HEK293 (cell line): ENCODE data around the gene LDLR.
"Not testable (repeated sequence)": the region's sequence is repeated elsewhere in the genome, so short reads cannot be mapped to it uniquely, and the experiment has no call there.

Source experiments
- CTCF ChIA-PET: fragments of 350-600 bp; formaldehyde crosslinking; extraction: SDS; loops from one replicate; lab custom pipeline; 2021; ENCODE audit warnings: antibody characterized with exemption; lab: Yijun Ruan, JAX
- POLR2A ChIA-PET: fragments of 300-600 bp; formaldehyde crosslinking; extraction: SDS; loops from one replicate; lab custom pipeline; 2020; ENCODE audit warnings: antibody characterized with exemption, inconsistent platforms; lab: Yijun Ruan, JAX
- H3K27ac ChIP-seq: fragments of 200-500 bp; sonication (Bioruptor generic); 2 replicates; pipeline ENCODE4 v1.5.1; 2014; ENCODE audit warnings: low read depth, low read length, control low read depth, inconsistent platforms; ENCODE audit errors: extremely low read depth
- H3K36me3 ChIP-seq, 2 experiments: fragments of 200-500 bp in 1 of 2; sonication (Bioruptor generic) in 1 of 2; 1 replicate in 1 of 2; 2 replicates in 1 of 2; pipeline ENCODE4 v1.5.1; 2014 to 2017; ENCODE audit warnings: inconsistent platforms in 2 of 2, low read length in 2 of 2; ENCODE audit not compliant: control insufficient read depth in 2 of 2, insufficient read depth in 1 of 2
- H3K4me1 ChIP-seq: fragments of 200-500 bp; sonication (Bioruptor generic); 2 replicates; pipeline ENCODE4 v1.5.1; 2014; ENCODE audit warnings: mild to moderate bottlenecking, low read length, inconsistent platforms; ENCODE audit not compliant: control insufficient read depth, insufficient read depth
- H3K4me3 ChIP-seq: 2 replicates; pipeline ENCODE4 v1.5.1; 2011; ENCODE audit warnings: low read depth, mild to moderate bottlenecking, control low read depth, low read length, moderate library complexity
- H3K9me3 ChIP-seq: fragments of 200-500 bp; sonication (Bioruptor generic); 2 replicates; pipeline ENCODE4 v1.5.1; 2014; ENCODE audit warnings: low read depth, low read length, inconsistent platforms; ENCODE audit not compliant: control insufficient read depth, insufficient read depth
- GLI2 ChIP-seq: fragments of 450-650 bp; formaldehyde crosslinking; IDR thresholded peaks from 2 replicates; pipeline ENCODE4; 2017; ENCODE audit warnings: missing biosample characterization, missing genetic modification characterization, low read depth, borderline replicate concordance
- PRDM2 ChIP-seq: fragments of 450-650 bp; formaldehyde crosslinking; IDR thresholded peaks from 2 replicates; pipeline ENCODE4 v1.5.1; 2016; ENCODE audit warnings: missing biosample characterization, missing genetic modification characterization, borderline replicate concordance
- SETDB1 ChIP-seq: IDR thresholded peaks from one replicate; pipeline ENCODE4 v1.6.1; 2017; ENCODE audit warnings: mild to moderate bottlenecking, low read length, moderate library complexity, mixed read lengths; ENCODE audit not compliant: insufficient read length
- ZBTB1 ChIP-seq: fragments of 450-650 bp; formaldehyde crosslinking; IDR thresholded peaks from 2 replicates; pipeline ENCODE4 v1.5.1; 2016; ENCODE audit warnings: missing biosample characterization, missing genetic modification characterization
- ZBTB7A ChIP-seq: fragments of 450-650 bp; formaldehyde crosslinking; IDR thresholded peaks from 2 replicates; pipeline ENCODE4 v1.5.1; 2016; ENCODE audit warnings: low read depth, missing biosample characterization, missing genetic modification characterization
- ZFP41 ChIP-seq: fragments of 450-650 bp; formaldehyde crosslinking; IDR thresholded peaks from 2 replicates; pipeline ENCODE4 v1.5.1; 2016; ENCODE audit warnings: missing biosample characterization, missing genetic modification characterization, borderline replicate concordance
- ZIC2 ChIP-seq: fragments of 450-650 bp; formaldehyde crosslinking; IDR thresholded peaks from 2 replicates; pipeline ENCODE4 v1.5.1; 2016; ENCODE audit warnings: missing biosample characterization, missing genetic modification characterization
- ZNF121 ChIP-seq: fragments of 450-650 bp; formaldehyde crosslinking; IDR thresholded peaks from 2 replicates; pipeline ENCODE4 v1.5.1; 2016; ENCODE audit warnings: missing biosample characterization, missing genetic modification characterization
- ZNF221 ChIP-seq: fragments of 450-650 bp; formaldehyde crosslinking; IDR thresholded peaks from 2 replicates; pipeline ENCODE4 v1.5.1; 2017; ENCODE audit warnings: missing biosample characterization, missing genetic modification characterization, borderline replicate concordance
- ZNF24 ChIP-seq: fragments of 450-650 bp; formaldehyde crosslinking; IDR thresholded peaks from 2 replicates; pipeline ENCODE4 v1.5.1; 2016; ENCODE audit warnings: missing biosample characterization, missing genetic modification characterization
- ZNF292 ChIP-seq: fragments of 450-650 bp; formaldehyde crosslinking; IDR thresholded peaks from 2 replicates; pipeline ENCODE4 v1.5.1; 2016; ENCODE audit warnings: low read depth, missing biosample characterization, missing genetic modification characterization, borderline replicate concordance
- ZNF324 ChIP-seq: fragments of 450-650 bp; formaldehyde crosslinking; IDR thresholded peaks from 2 replicates; pipeline ENCODE4 v1.5.1; 2016; ENCODE audit warnings: missing biosample characterization, missing genetic modification characterization
- ZNF366 ChIP-seq: fragments of 450-650 bp; formaldehyde crosslinking; conservative IDR thresholded peaks from 2 replicates; pipeline ENCODE4 v1.5.1; 2016; ENCODE audit warnings: missing biosample characterization, missing genetic modification characterization
- ZNF560 ChIP-seq: fragments of 450-650 bp; formaldehyde crosslinking; IDR thresholded peaks from 2 replicates; pipeline ENCODE4 v1.5.1; 2017; ENCODE audit warnings: missing biosample characterization, missing genetic modification characterization, borderline replicate concordance
- ZNF561 ChIP-seq: fragments of 450-650 bp; IDR thresholded peaks from 2 replicates; pipeline ENCODE4 v1.5.1; 2018; ENCODE audit warnings: missing biosample characterization, missing genetic modification characterization, borderline replicate concordance
- ZNF624 ChIP-seq: fragments of 450-650 bp; formaldehyde crosslinking; IDR thresholded peaks from 2 replicates; pipeline ENCODE4 v1.5.1; 2017; ENCODE audit warnings: missing biosample characterization, missing genetic modification characterization
- ZNF629 ChIP-seq: fragments of 450-650 bp; formaldehyde crosslinking; IDR thresholded peaks from 2 replicates; pipeline ENCODE4 v1.5.1; 2017; ENCODE audit warnings: missing biosample characterization, missing genetic modification characterization
- ZNF677 ChIP-seq: fragments of 450-650 bp; IDR thresholded peaks from 2 replicates; pipeline ENCODE4 v1.5.0; 2018; ENCODE audit warnings: missing biosample characterization, mild to moderate bottlenecking, missing genetic modification characterization, moderate library complexity
- ZNF768 ChIP-seq: fragments of 450-650 bp; formaldehyde crosslinking; IDR thresholded peaks from 2 replicates; pipeline ENCODE4 v1.5.1; 2018; ENCODE audit warnings: missing biosample characterization, mild to moderate bottlenecking, missing genetic modification characterization
- ZNF777 ChIP-seq: fragments of 450-650 bp; formaldehyde crosslinking; IDR thresholded peaks from 2 replicates; pipeline ENCODE4 v1.5.1; 2017; ENCODE audit warnings: missing biosample characterization, missing genetic modification characterization, borderline replicate concordance
- TF ChIP-seq, protein P1 (sequence below): fragments of 450-650 bp; IDR thresholded peaks from 2 replicates; pipeline ENCODE4 v1.5.1; 2018; ENCODE audit warnings: missing biosample characterization, missing genetic modification characterization

LDLR gene

DNA sequence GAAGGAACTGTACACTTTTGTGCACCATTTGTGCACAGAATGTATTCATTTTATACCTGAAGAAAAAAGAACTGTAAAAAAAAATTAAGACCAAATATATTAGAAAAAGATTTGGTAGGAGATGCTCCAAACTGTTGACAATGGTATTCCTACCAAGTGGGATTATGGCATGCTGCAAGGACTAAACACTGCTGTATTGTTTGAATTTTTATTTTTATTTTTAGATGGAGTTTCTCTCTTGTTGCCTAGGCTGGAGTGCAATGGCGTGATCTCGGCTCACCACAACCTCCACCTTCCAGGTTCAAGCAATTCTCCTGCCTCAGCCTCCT, 71.1 kb downstream of the LDLR start:
- H3K4me3 ChIP-seq, H3K36me3 ChIP-seq, H3K9me3 ChIP-seq, H3K4me1 ChIP-seq: not testable (repeated sequence)
- CTCF ChIA-PET, result interaction anchor here (0.6 kb wide), 1 partner anchor 184 kb away, joined by 3 read pairs; no protein-coding TSS in a partner anchor
- POLR2A ChIA-PET, result interaction anchor here (0.6 kb wide), 1 partner anchor 40 kb away, joined by 3 read pairs; no protein-coding TSS in a partner anchor
- TF ChIP-seq SETDB1, result peak; percentile 84
- TF ChIP-seq, all 188 proteins: peak for 1; not testable (repeated sequence) for 187
- not testable (repeated sequence) for H3K27ac ChIP-seq

- no peak overlapping the region for H3K27ac ChIP-seq
- H3K9me3 ChIP-seq, result no peaks in the 10 kb centered on the region
- H3K4me3 ChIP-seq, result no peak overlapping the region
- TF ChIP-seq ZNF366 (tag by site-specific recombination) (0 out of 2 replicates have a peak, but pooled peaks have one; percentile 46), ZIC2 (no peak)
- CTCF ChIA-PET, result interaction anchor here (0.5 to 1.3 kb wide), 4 partner anchors 10 to 98 kb away, joined by 3 to 4 read pairs (median 4); partner anchors contain the start of gene DOCK6
- POLR2A ChIA-PET, result interaction anchor here (1.2 to 1.4 kb wide), 2 partner anchors 12 to 21 kb away, joined by 4 to 5 read pairs; no protein-coding TSS in a partner anchor
- H3K4me1 ChIP-seq, result no peaks in the 10 kb centered on the region
- peaks cover 4 to 29% of the 10 kb centered on the region in 2 experiments; a peak in 2 of 3 replicates for H3K36me3 ChIP-seq
These were observed 75.0 kb downstream of the LDLR start for GRCh38 chr19:11164296-11164695.

DNA sequence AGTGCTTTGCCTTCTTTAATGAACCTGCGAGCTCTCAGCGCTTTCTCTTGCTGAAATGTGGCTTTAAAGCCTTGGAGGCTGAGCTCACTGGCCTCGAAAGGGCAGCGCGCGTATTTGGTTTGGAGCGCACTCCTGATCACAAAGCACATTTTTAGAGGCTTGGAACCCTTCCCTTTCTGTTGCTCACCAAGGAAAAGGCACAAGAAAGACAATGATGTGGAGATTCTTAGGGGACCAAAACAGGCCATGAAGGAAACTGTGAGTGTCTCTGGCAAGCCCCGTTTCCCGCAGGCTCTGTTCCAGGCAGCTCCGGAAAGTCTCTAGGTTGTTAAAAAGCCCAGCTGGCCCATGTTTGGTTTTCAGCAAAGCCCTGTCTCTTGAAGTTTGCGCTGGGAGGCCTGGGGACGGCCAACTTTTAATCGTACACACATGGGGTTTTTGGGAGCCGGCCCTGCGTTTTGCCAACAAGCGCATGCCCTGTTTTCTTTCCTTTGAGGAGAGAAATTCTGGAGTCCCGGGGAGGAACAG, 75.7 kb downstream of the LDLR start:
- no peak overlapping the region for H3K4me3 ChIP-seq
- ChIA-PET POLR2A (interaction anchor here (1.2 kb wide), 1 partner anchor 22 kb away, joined by 4 read pairs; no protein-coding TSS in a partner anchor), CTCF (interaction anchor here (0.5 to 1.3 kb wide), 2 partner anchors 10 to 97 kb away, joined by 3 to 4 read pairs; partner anchors contain the start of gene DOCK6)
- H3K4me1 ChIP-seq, result no peaks in the 10 kb centered on the region
- TF ChIP-seq ZNF768 (tag by site-specific recombination), result no peak
- TF ChIP-seq ZNF292, result no peak
- TF ChIP-seq SETDB1, result no peak
- TF ChIP-seq ZNF629 (tag by site-specific recombination), result no peak
- no peak for TF ChIP-seq ZBTB7A
- TF ChIP-seq ZNF24 (tag by site-specific recombination), result no peak
- no peak for TF ChIP-seq ZFP41 (tag by site-specific recombination)
- TF ChIP-seq PRDM2, result no peak
- TF ChIP-seq GLI2 (tag by site-specific recombination), result no peak
- no peak for TF ChIP-seq ZNF121 (tag by site-specific recombination)
- TF ChIP-seq ZNF560, result no peak
- TF ChIP-seq ZNF221 (tag by site-specific recombination), result no peak
- TF ChIP-seq ZNF624, result no peak
- no peak for TF ChIP-seq ZNF324 (tag by site-specific recombination)
- TF ChIP-seq, protein P1, sequence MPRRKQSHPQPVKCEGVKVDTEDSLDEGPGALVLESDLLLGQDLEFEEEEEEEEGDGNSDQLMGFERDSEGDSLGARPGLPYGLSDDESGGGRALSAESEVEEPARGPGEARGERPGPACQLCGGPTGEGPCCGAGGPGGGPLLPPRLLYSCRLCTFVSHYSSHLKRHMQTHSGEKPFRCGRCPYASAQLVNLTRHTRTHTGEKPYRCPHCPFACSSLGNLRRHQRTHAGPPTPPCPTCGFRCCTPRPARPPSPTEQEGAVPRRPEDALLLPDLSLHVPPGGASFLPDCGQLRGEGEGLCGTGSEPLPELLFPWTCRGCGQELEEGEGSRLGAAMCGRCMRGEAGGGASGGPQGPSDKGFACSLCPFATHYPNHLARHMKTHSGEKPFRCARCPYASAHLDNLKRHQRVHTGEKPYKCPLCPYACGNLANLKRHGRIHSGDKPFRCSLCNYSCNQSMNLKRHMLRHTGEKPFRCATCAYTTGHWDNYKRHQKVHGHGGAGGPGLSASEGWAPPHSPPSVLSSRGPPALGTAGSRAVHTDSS, result no peak
- no peak for TF ChIP-seq ZNF561 (tag by site-specific recombination)
- TF ChIP-seq ZNF777 (tag by site-specific recombination), result no peak
- no peak for TF ChIP-seq ZBTB1 (tag by site-specific recombination)
- TF ChIP-seq ZNF677 (tag by site-specific recombination), result no peak
- H3K9me3 ChIP-seq, result no peaks in the 10 kb centered on the region
- H3K27ac ChIP-seq, result no peak overlapping the region
- H3K36me3 ChIP-seq, result peaks cover 4 to 35% of the 10 kb centered on the region in 2 experiments; a peak in 2 of 3 replicates
